Body of pancreas (tissue), 4 donors: ENCODE results near the gene CD69. TPM values are rescaled to one million over a fixed set of nuclear protein-coding genes. Genes with fewer than 3 reads are reported as not detected.

Experiments
- ATAC-seq: fragments of 150-250 bp; one replicate; pipeline ENCODE4 v1.9.1; 2016
- DNase-seq, 4 donors: peaks; one replicate each; pipeline ENCODE4 v3.0.0-alpha.2; 2019
- H3K27ac ChIP-seq, 4 donors: fragments of 200-600 bp; sonication (generic); 1 replicate in 3 of 4; 2 replicates in 1 of 4; pipeline versions ENCODE4 v1.5.1 to v1.6.1; 2016 to 2019; ENCODE audit warnings: mild to moderate bottlenecking in 1 of 4, mixed read lengths in 1 of 4, moderate library complexity in 1 of 4
- H3K27me3 ChIP-seq, 2 donors: fragments of 200-600 bp; sonication (generic); one replicate each; pipeline ENCODE4 v1.6.0; 2016; ENCODE audit warnings: mild to moderate bottlenecking in 1 of 2
- H3K36me3 ChIP-seq, 2 donors: fragments of 200-600 bp; sonication (generic); replicated peaks in 1 of 2; 2 replicates each; pipeline ENCODE4 v1.5.1; 2016; ENCODE audit warnings: low read depth in 2 of 2; ENCODE audit not compliant: insufficient read depth in 1 of 2
- H3K4me1 ChIP-seq: fragments of 200-600 bp; sonication (generic); one replicate; pipeline ENCODE4 v1.6.0; 2016
- H3K4me3 ChIP-seq, 2 donors: fragments of 200-600 bp; sonication (generic); 1 replicate in 1 of 2; 2 replicates in 1 of 2; pipeline ENCODE4 v1.5.1; 2016 to 2019
- H3K9me3 ChIP-seq, 3 donors: fragments of 200-600 bp; sonication (generic); 1 replicate in 2 of 3; 2 replicates in 1 of 3; pipeline ENCODE4 v1.5.1; 2016
- CTCF ChIP-seq, 7 experiments: fragments of 450-650 bp in 4 of 7; fragments of 200-600 bp in 3 of 7; sonication (generic) in 3 of 7; IDR thresholded peaks; one replicate each; pipeline ENCODE4 v1.5.1; 2016 to 2019; ENCODE audit warnings: antibody characterized with exemption in 7 of 7
- POLR2A ChIP-seq, 3 donors: fragments of 450-650 bp; IDR thresholded peaks; one replicate each; pipeline ENCODE4 v1.6.1; 2016; ENCODE audit warnings: antibody characterized with exemption in 3 of 3, mild to moderate bottlenecking in 2 of 3
- WGBS, 2 donors: methylation state at CpG; one replicate each; pipeline ENCODE4 v1.1.5; 2017; 5-methylcytosine and 5-hydroxymethylcytosine counted together
- intact Hi-C: fragments of 100-400 bp; cut with DNase I; formaldehyde crosslinking; loops from one replicate; pipeline ENCODE4 v1.15.1; 2023
- total RNA-seq, 2 donors: library from RNA; depleted of rRNA; stranded (reverse); fragments of >200 nt; gene quantifications; one replicate each; pipeline ENCODE4 v1.1.0, GENCODE V29; 2016

Gene CD69
- total RNA-seq, 2 donors from 2014 or later = 3.1 to 4.0 TPM

GRCh38 chr12:9753073-9753472 is 7.6 kb downstream of the CD69 start:
- 52 to 66% methylated on average over 2 of the region's 2 CpGs for WGBS, 2 donors
- DNase-seq (no peak), ATAC-seq (no peak)
- intact Hi-C loops = no loop called here
- H3K4me3 ChIP-seq = no peak overlapping the region
- TF ChIP-seq POLR2A (IDR thresholded peaks at IDR 0.05) (no peak), CTCF (IDR thresholded peaks at IDR 0.05) (no peak)
- H3K9me3 ChIP-seq = no peaks in the 10 kb centered on the region
- no peaks in the 10 kb centered on the region for H3K36me3 ChIP-seq
- H3K27me3 ChIP-seq = no peaks in the 10 kb centered on the region
- H3K27ac ChIP-seq = no peak overlapping the region
- H3K4me1 ChIP-seq = peaks cover 4% of the 10 kb centered on the region

GRCh38 chr12:9752145-9752933 is 8.4 kb downstream of the CD69 start:
- intact Hi-C loops = no loop called here
- no peak for DNase-seq
- no peak overlapping the region for H3K4me3 ChIP-seq
- H3K27me3 ChIP-seq = no peaks in the 10 kb centered on the region
- H3K9me3 ChIP-seq = no peaks in the 10 kb centered on the region
- 69 to 83% methylated on average over 2 of the region's 2 CpGs for WGBS, 2 donors
- no peak overlapping the region for H3K27ac ChIP-seq
- no peaks in the 10 kb centered on the region for H3K36me3 ChIP-seq
- ATAC-seq = no peak
- TF ChIP-seq CTCF (IDR thresholded peaks at IDR 0.05) (no peak), POLR2A (IDR thresholded peaks at IDR 0.05) (no peak)
- H3K4me1 ChIP-seq = peaks cover 4% of the 10 kb centered on the region

GRCh38 chr12:9751204-9752144 is 9.2 kb downstream of the CD69 start:
- ATAC-seq = peak; percentile 70
- 33 to 35% methylated on average over 9 of the region's 9 CpGs for WGBS, 2 donors
- Histone ChIP-seq H3K36me3 (no peaks in the 10 kb centered on the region), H3K4me1 (peaks cover 4% of the 10 kb centered on the region), H3K4me3 (no peak overlapping the region), H3K9me3 (no peaks in the 10 kb centered on the region), H3K27me3 (no peaks in the 10 kb centered on the region), H3K27ac (no peak overlapping the region)
- intact Hi-C loops = no loop called here
- TF ChIP-seq CTCF (IDR thresholded peaks at IDR 0.05) (peak in 6 of 7 experiments; percentile 16 to 45 (median 32)), POLR2A (IDR thresholded peaks at IDR 0.05) (no peak)
- no peak for DNase-seq

- 4 to 6% methylated on average over 20 of the region's 20 CpGs for WGBS, 2 donors
- Histone ChIP-seq H3K36me3 (no peaks in the 10 kb centered on the region), H3K27ac (no peak overlapping the region), H3K4me1 (peaks cover 4% of the 10 kb centered on the region), H3K4me3 (no peak overlapping the region), H3K9me3 (no peaks in the 10 kb centered on the region), H3K27me3 (no peaks in the 10 kb centered on the region)
- DNase-seq (peak in 3 of 4 donors; percentile 36 to 50 (median 39)), ATAC-seq (peak; percentile 82)
- TF ChIP-seq POLR2A (IDR thresholded peaks at IDR 0.05) (no peak), CTCF (IDR thresholded peaks at IDR 0.05) (peak; percentile 61 to 87 (median 67))
- intact Hi-C loops = no loop called here
These were observed 10.2 kb downstream of the CD69 start for GRCh38 chr12:9750276-9751203.
